ENCODE measurements around the gene VN1R5. TPM values are rescaled to one million over a fixed set of nuclear protein-coding genes. Genes with fewer than 3 reads are reported as not detected.

Gene VN1R5
- total RNA-seq, 2 experiments from 2014 or later = not detected

DNA sequence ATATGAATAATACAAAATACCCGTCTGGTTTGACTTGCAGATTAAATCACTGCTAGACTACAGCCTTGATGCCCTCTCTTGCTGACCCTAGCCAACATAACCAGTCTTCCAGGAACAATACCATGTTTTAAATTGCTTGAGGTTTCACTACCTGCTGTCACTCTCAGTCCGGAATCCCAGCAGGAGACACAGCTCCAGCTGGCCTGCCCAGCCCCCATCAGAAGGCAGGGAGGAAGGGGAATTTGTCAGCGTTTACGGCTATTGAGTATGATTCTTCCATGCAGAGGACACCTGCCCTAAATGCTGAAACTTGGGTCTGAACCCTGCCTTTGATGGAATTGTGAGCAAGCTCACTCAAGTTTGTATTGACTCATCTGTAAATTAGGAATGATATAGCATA, 42.8 kb downstream of the VN1R5 start:
- Mint-ChIP-seq H3K4me1 (peaks cover 7% of the 10 kb centered on the region), H3K27ac (no peak overlapping the region), H3K36me3 (ENCODE audit: low read depth) (peaks cover 9% of the 10 kb centered on the region), H3K9me3 (no peaks in the 10 kb centered on the region), H3K27me3 (no peaks in the 10 kb centered on the region), H3K4me3 (no peak overlapping the region)
- POLR2A ChIA-PET = no interaction called here
- CTCF ChIA-PET = no interaction called here
- DNase-seq = no peak

DNA sequence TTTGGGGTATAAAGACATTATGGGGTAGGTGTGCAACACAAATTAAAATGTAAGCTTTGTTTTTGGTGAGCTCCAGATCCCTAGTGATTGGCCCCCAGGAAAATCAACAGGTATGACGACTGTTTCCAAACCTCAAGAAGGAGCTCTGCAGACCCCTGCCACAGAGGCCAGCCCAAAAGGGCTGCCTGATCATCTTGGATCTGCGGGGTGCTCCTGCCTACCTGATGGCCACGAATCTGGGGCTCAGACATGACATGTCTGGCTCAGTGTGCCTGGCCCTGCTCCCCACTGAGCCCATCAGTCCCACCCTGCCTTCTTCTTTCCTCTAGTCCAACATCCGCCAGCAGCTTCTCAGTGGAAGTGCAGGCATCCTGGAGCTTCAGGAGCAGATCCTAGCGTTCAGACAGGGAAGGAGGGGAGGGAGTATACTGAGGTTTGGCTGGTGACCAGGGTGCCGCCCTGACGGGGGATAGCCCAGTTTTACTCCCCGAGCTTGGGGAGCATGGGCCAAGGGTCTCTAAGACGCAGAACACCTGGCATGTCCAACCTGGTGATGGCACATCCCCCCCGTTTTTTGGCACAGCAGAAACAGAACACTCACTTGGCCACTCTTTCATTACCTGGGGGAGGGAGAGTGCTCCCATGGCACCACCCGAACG, 44.0 kb downstream of the VN1R5 start:
- no peak overlapping the region for H3K27ac Mint-ChIP-seq
- peaks cover 7% of the 10 kb centered on the region for H3K4me1 Mint-ChIP-seq
- ChIA-PET CTCF (no interaction called here), POLR2A (no interaction called here)
- H3K27me3 Mint-ChIP-seq = no peaks in the 10 kb centered on the region
- H3K4me3 Mint-ChIP-seq = no peak overlapping the region
- H3K36me3 Mint-ChIP-seq (ENCODE audit: low read depth) = peaks cover 12% of the 10 kb centered on the region
- H3K9me3 Mint-ChIP-seq = no peaks in the 10 kb centered on the region
- DNase-seq = no peak

DNA sequence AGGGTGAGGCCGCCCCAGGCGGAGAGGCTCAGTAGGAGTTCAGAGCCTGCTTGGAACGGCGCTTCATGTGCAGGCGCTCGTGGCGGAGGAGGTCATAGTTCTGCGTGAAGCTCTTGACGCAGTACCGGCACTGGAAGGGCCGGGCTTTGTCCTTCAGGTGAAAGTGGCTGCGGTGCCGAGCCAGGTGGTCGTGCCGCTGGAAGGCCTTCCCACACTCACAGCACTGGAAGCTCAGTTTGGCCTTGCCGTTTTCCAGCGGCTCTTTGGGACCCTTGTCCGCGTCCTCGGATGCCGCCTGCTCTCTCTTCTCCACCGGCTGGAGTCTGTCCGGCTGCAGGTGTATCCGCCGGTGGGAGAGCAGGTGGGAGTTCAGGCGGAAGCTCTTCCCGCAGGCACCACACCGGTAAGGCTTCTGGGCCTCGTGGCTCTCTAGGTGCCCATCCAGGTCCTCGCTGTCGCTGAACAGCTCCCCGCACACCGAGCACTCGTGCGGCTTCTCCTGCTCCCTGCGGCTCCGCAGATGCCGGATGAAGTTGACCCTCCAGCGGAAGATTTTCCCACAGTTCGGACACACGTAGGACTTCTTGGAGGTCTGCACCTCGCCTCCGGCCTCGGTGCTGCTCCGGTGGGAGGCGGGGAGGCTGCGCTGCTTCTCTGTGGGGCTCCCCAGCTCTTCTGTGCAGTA, 44.8 kb downstream of the VN1R5 start:
- ChIA-PET CTCF (no interaction called here), POLR2A (no interaction called here)
- Mint-ChIP-seq H3K4me3 (no peak overlapping the region), H3K9me3 (no peaks in the 10 kb centered on the region), H3K27me3 (no peaks in the 10 kb centered on the region), H3K4me1 (peaks cover 7% of the 10 kb centered on the region), H3K36me3 (ENCODE audit: low read depth) (peaks cover 13% of the 10 kb centered on the region), H3K27ac (no peak overlapping the region)
- DNase-seq = no peak

- peaks cover 7% of the 10 kb centered on the region for H3K4me1 Mint-ChIP-seq
- POLR2A ChIA-PET = no interaction called here
- no peak for DNase-seq
- no peak overlapping the region for H3K4me3 Mint-ChIP-seq
- H3K27me3 Mint-ChIP-seq = no peaks in the 10 kb centered on the region
- no peaks in the 10 kb centered on the region for H3K9me3 Mint-ChIP-seq
- no peak overlapping the region for H3K27ac Mint-ChIP-seq
- H3K36me3 Mint-ChIP-seq (ENCODE audit: low read depth) = peaks cover 13% of the 10 kb centered on the region
- CTCF ChIA-PET = no interaction called here
Observed at GRCh38 chr1:247301176-247301540, 45.3 kb downstream of the VN1R5 start.

- Mint-ChIP-seq H3K4me1 (no peaks in the 10 kb centered on the region), H3K27ac (no peak overlapping the region), H3K36me3 (ENCODE audit: low read depth) (peaks cover 16% of the 10 kb centered on the region), H3K4me3 (no peak overlapping the region), H3K9me3 (no peaks in the 10 kb centered on the region), H3K27me3 (no peaks in the 10 kb centered on the region)
- ChIA-PET POLR2A (no interaction called here), CTCF (no interaction called here)
- no peak for DNase-seq
Observed at GRCh38 chr1:247303216-247303615, 47.3 kb downstream of the VN1R5 start.

GRCh38 chr1:247304031-247304430, 48.2 kb downstream of the VN1R5 start:
- no peak overlapping the region for H3K27ac Mint-ChIP-seq
- no peaks in the 10 kb centered on the region for H3K9me3 Mint-ChIP-seq
- H3K36me3 Mint-ChIP-seq (ENCODE audit: low read depth) = peaks cover 16% of the 10 kb centered on the region
- ChIA-PET POLR2A (no interaction called here), CTCF (no interaction called here)
- H3K4me3 Mint-ChIP-seq = no peak overlapping the region
- no peaks in the 10 kb centered on the region for H3K4me1 Mint-ChIP-seq
- H3K27me3 Mint-ChIP-seq = no peaks in the 10 kb centered on the region
- no peak for DNase-seq

Other genes with a start within 250 kb of the VN1R5 start
- under 1 TPM; 0.43 to 0.63 TPM for gene ZNF695, start 248.0 kb upstream of the VN1R5 start, total RNA-seq
- gene ZNF670, start 177.3 kb upstream of the VN1R5 start, total RNA-seq = 1 to 10 TPM; 1.4 TPM
- gene ZNF669, start 151.7 kb upstream of the VN1R5 start, total RNA-seq = 10 to 100 TPM; 10.3 to 11.6 TPM
- gene ZNF124, start 84.1 kb upstream of the VN1R5 start, total RNA-seq = 10 to 100 TPM; 12.3 to 14.6 TPM
- gene ZNF496, start 75.8 kb downstream of the VN1R5 start, total RNA-seq = 1 to 10 TPM; 6.4 to 6.5 TPM
- gene NLRP3, start 160.1 kb downstream of the VN1R5 start, total RNA-seq = under 1 TPM; 0.25 to 0.40 TPM
- not detected for gene OR2B11, start 202.0 kb downstream of the VN1R5 start, total RNA-seq

All from activated CD4-positive, alpha-beta memory T cell treated with anti-CD3 and anti-CD28 coated beads, Interleukin-2, amount 10 ng/mL, durations not matched to agents 7 days and 5 days (primary cell).